Measurements from ENCODE around the gene HGF. TPM values are rescaled to one million over a fixed set of nuclear protein-coding genes. Genes with fewer than 3 reads are reported as not detected.

Gene HGF
- total RNA-seq, 1 donor from 2014 or later = 4.9 TPM

DNA sequence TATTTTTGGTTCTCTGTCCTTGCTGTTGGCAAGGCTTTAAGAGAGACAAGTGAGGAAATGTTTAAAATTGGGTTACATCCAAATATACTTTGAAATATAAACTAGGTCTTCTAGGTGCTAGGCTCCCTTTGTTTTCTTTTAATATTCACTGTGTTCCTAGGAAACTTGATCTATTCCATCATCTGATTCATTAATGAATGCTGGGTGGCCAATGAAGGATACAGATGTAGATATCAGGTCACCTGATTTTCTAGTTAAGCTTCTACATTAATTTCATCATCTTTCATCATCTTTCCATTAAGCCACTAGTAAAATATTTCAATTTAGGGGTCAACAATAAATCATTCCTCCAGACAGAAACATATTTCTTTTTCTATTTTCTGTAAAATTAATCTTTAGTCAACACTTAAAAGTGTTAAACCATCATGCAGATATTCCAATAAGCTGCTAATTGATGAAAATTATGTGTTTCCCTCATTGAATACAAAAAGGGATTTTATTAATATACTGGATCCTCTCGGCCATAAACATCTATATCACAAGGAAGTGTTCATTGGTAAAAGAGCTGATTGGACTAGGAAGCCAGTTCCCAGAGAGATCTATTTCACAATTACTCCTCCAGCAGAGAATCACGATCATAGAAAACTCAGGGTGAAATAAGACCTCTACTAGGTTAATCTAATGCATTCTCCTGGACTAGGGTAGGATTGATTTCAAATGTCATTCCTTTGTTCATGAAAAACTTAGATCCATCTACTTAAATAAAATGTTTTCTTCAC is 14.7 kb downstream of the HGF start:
- Mint-ChIP-seq H3K4me1 (ENCODE audit: unreplicated experiment) (no peaks in the 10 kb centered on the region), H3K9me3 (no peaks in the 10 kb centered on the region), H3K36me3 (no peaks in the 10 kb centered on the region), H3K4me3 (no peak overlapping the region), H3K27ac (no peak overlapping the region), H3K27me3 (no peaks in the 10 kb centered on the region)
- TF ChIP-seq, protein P1, sequence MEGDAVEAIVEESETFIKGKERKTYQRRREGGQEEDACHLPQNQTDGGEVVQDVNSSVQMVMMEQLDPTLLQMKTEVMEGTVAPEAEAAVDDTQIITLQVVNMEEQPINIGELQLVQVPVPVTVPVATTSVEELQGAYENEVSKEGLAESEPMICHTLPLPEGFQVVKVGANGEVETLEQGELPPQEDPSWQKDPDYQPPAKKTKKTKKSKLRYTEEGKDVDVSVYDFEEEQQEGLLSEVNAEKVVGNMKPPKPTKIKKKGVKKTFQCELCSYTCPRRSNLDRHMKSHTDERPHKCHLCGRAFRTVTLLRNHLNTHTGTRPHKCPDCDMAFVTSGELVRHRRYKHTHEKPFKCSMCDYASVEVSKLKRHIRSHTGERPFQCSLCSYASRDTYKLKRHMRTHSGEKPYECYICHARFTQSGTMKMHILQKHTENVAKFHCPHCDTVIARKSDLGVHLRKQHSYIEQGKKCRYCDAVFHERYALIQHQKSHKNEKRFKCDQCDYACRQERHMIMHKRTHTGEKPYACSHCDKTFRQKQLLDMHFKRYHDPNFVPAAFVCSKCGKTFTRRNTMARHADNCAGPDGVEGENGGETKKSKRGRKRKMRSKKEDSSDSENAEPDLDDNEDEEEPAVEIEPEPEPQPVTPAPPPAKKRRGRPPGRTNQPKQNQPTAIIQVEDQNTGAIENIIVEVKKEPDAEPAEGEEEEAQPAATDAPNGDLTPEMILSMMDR (conservative IDR thresholded peaks at IDR 0.05) = no peak
- DNase-seq (ENCODE audit: extremely low spot score, unreplicated experiment) = no peak

DNA sequence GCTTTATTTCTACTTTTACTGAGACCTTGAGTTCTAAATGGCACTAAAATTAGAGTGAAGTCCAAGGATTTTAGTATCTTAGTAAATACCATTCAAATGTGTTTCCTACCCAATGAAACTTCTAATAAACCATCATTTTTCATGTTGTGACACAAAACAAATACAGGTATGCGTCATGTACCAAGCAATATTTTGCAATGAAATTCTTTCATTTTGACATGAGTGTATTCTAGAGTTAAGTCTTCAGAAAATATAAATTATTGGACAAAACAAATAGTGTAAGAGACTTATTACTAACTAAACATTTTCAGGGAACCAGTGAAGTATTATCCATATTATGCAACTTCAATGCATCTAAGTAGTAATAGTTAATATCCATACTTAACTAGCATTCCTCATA is 16.5 kb downstream of the HGF start:
- Mint-ChIP-seq H3K9me3 (no peaks in the 10 kb centered on the region), H3K27ac (no peak overlapping the region), H3K4me1 (ENCODE audit: unreplicated experiment) (no peaks in the 10 kb centered on the region), H3K4me3 (no peak overlapping the region), H3K36me3 (no peaks in the 10 kb centered on the region), H3K27me3 (no peaks in the 10 kb centered on the region)
- no peak for DNase-seq (ENCODE audit: extremely low spot score, unreplicated experiment)
- TF ChIP-seq, protein P1 (conservative IDR thresholded peaks at IDR 0.05) = no peak

DNA sequence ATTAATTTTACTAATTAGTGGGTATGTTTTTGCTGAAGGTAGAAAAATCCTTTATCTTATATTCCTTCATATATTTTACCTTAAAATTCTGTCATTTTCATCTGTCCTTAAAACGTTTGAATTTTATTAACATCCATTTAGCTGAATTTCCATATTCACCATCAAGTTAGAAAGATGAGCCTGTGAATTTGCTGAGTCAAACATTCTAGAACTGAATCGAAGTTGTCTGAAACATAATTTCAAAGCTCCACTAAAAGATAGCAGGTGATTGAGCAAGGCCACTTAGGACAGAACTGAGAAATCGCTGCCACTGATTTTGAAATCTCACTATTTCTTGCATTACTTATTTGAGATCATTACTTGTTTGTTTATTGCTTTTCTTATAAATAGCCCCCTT is 17.5 kb downstream of the HGF start:
- Mint-ChIP-seq H3K36me3 (no peaks in the 10 kb centered on the region), H3K27ac (no peak overlapping the region), H3K4me1 (ENCODE audit: unreplicated experiment) (no peaks in the 10 kb centered on the region), H3K4me3 (no peak overlapping the region), H3K9me3 (no peaks in the 10 kb centered on the region), H3K27me3 (no peaks in the 10 kb centered on the region)
- DNase-seq (ENCODE audit: extremely low spot score, unreplicated experiment) = no peak
- TF ChIP-seq, protein P1 (conservative IDR thresholded peaks at IDR 0.05) = no peak

GRCh38 chr7:81751619-81752317 is 18.1 kb downstream of the HGF start:
- H3K4me3 Mint-ChIP-seq = no peak overlapping the region
- TF ChIP-seq, protein P1 (conservative IDR thresholded peaks at IDR 0.05) = no peak
- H3K36me3 Mint-ChIP-seq = no peaks in the 10 kb centered on the region
- no peak overlapping the region for H3K27ac Mint-ChIP-seq
- H3K9me3 Mint-ChIP-seq = no peaks in the 10 kb centered on the region
- H3K4me1 Mint-ChIP-seq (ENCODE audit: unreplicated experiment) = no peaks in the 10 kb centered on the region
- DNase-seq (ENCODE audit: extremely low spot score, unreplicated experiment) = no peak
- H3K27me3 Mint-ChIP-seq = no peaks in the 10 kb centered on the region

- Mint-ChIP-seq H3K27me3 (peaks cover 5% of the 10 kb centered on the region), H3K4me3 (no peak overlapping the region), H3K9me3 (no peaks in the 10 kb centered on the region), H3K27ac (no peak overlapping the region), H3K4me1 (ENCODE audit: unreplicated experiment) (peaks cover 16% of the 10 kb centered on the region), H3K36me3 (no peaks in the 10 kb centered on the region)
- no peak for DNase-seq (ENCODE audit: extremely low spot score, unreplicated experiment)
- TF ChIP-seq, protein P1 (conservative IDR thresholded peaks at IDR 0.05) = no peak
Observed at GRCh38 chr7:81745637-81746036, 24.2 kb downstream of the HGF start.

All from type B pancreatic cell (in vitro differentiated cells).